Inferior parietal cortex (tissue), 1 donor: Measurements from ENCODE around the gene FGFBP3.
"Not testable (repeated sequence)": the region's sequence is repeated elsewhere in the genome, so short reads cannot be mapped to it uniquely, and the experiment has no call there.

Experiments used
- DNase-seq: peaks from one replicate; pipeline ENCODE4 v3.0.0-alpha.2; 2016; ENCODE audit errors: extremely low spot score

Gene FGFBP3

GRCh38 chr10:91901784-91902677, 7.3 kb downstream of the FGFBP3 start:
- no peak for DNase-seq

DNA sequence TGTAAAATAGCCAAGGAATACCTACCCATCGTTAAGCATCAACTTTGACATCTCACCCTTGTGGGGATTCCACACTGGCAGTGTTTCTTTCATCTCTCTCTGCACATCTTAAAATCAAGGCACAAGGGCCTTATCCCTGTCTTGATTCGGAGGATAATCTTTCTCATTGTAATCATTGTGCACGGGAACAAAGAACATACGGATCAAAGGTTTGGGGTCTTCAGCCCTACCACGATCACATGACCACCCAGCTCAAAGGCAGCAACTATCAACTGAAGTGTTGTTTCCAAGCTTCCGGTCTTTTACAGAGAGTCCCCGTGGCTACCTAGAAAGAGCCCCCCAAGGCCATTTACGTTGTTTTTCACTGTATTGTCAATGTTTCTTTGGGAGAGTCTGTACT, 11.9 kb downstream of the FGFBP3 start:
- DNase-seq, result no peak

DNA sequence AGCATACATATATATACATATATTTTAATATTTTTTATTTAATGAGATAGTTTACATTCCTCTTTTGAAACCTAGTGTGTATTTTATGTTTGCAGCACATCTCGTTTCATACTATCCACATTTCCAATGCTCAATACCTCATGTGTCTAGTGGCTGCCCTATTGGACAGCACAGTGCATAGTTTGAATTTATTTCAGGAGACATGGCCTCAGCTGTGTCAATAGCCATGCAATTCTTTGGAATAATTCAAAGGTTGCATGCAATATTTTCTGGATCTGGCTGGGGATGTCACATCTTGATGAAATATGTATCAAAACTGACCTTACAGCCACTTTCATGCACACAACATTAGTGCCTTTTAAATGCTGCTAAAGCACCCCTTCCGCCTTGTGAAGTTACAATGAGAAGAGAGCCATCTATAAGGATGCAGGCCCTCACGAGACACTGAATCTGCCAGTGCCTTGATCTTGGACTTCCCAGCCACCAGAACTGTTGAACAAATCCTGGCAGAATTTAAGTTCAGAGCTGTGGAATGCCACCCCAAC, 13.0 kb downstream of the FGFBP3 start:
- no peak for DNase-seq

- not testable (repeated sequence) for DNase-seq
Measured at GRCh38 chr10:91894261-91894685, 15.0 kb downstream of the FGFBP3 start.

DNA sequence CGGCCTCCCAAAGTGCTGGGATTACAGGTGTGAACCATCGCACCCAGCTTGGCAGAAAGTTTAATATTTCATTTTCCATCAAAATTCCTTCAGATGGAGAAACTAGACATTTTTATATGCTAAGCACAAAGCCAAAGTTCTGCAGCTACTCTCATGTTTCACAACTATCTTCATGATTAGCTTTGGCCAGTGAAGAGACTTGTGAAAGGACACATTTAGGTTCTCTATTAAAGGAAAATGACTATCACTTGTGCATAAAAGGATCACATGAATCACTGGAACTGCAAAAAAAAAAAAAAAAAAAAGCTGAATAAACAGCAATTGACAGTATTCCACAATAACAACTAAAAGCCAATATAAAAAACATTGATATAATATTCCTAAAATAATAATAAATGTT, 16.2 kb downstream of the FGFBP3 start:
- DNase-seq, result no peak

- no peak for DNase-seq
Measured at GRCh38 chr10:91891125-91892001, 17.9 kb downstream of the FGFBP3 start.

GRCh38 chr10:91887272-91888076, 21.8 kb downstream of the FGFBP3 start:
- DNase-seq, result no peak

- DNase-seq, result no peak
Measured at GRCh38 chr10:91886954-91887271, 22.4 kb downstream of the FGFBP3 start.

DNA sequence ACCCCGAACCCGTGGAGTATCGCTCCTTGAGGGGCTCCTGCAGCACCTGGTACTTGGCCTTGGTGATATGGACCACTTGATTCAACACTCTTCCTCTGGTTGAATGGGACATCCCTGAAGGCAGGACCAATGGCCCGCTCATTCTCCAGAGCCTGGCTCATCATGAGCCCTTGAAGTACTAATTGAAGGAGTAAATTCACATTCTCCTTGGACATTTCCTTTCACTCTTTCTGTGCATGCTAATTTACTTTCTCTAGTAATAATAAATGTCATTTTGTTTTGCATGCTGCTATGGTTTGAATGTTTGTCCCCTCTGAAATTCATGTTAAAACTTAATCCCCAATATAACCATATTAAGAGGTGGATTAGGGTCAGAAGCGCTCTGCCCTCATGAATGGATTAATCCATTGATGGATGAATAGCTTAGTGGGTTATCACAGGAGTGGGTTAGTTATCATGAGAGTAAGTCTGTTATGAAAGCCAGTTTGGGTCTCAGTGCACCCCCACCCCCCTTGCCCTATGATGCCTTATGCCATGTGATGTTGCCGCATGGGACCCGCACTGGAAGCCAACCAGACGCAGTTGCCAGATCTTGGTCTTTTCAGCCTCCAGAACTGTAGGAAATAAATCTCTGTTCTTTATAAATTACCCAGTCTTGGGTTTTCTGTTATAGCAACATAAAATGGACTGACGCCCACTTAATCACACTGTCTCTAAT, 23.8 kb downstream of the FGFBP3 start:
- no peak for DNase-seq

DNA sequence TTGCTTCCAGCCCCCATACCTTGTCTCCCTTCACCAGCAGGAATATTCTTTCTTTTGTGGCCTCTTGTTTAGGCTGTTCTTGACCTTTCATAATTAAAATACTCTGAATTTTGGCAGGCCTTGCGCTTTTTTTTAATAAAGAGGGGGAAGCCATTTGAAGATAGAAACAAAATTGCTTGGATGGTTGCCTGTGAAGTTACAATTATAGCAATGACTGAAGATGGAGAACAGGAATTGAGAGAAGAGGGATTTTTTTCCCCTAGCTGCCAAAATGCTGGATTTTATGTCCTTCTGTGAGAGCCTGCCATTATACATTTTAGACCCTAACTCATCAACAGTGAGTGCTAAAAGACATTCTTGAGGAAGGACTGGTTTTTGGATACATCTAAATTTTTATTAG, 24.8 kb downstream of the FGFBP3 start:
- DNase-seq, result no peak

- no peak for DNase-seq
Measured at GRCh38 chr10:91883549-91884444, 25.5 kb downstream of the FGFBP3 start.

DNA sequence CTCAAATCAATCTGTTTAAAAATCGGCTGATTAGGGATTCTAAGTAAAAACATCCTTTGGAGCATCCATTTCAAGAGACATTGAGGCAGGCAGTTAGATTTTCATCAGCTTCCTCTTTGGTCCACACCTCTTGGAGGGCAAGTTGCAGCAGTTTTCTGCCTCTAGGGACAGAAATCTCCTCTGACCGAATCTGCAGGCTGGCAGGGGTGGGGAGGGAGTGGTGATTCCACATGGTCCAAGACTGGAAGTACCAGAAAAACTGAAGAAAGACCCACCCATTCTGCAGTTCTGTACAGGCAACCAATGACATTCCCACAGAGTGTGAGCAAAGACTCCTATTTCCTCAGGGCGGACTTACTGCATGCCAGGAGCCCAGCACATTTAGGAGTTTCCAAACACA, 29.0 kb downstream of the FGFBP3 start:
- no peak for DNase-seq

DNA sequence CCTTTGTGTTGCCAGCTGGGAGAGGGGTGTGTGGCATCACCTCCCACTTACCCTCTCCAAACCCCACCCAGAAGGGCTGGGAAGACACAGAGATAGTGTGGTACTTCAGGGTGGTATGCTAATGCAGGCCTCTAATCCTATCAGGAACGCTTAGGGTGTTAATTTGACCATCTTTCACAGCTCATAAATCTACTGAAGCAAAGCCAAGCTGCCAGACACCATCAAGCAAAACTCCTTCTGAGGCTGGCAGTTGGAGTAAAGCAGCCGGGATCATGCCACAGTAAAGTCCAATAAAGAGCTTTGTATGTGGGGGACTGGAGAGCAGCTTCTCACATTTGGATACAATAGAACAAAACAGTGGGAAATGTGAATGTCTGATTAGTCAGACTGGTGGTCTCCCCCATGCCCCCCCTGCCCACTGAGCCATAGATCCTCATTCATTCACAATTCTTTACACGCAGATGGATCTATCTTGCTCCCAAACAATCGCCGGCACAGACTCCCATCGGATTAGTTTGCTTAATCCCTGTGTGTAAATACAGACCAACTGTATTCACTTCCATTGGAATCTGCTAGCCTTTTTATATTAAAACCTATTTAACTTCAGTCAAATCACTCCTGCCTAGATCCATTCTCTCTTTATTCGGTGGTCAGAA, 29.6 kb downstream of the FGFBP3 start:
- DNase-seq, result no peak

DNA sequence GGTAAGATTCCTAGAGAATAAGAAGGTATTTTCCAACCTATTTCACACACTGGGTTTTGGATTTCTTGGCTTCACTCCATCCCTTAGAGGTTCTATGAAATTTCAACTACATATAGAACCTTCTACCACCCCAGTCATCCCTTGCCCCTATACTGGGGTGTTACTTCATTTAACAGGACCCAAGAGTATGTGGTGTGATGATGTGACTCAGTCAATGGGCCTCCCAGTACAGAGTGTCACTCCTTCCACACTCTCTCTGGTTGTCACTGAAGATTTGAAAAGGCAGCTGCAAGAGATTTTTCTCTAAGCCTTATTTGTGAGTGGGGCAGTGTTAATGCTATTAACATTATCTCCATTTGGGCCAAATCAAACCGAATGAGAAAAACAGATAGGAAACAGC, 33.5 kb downstream of the FGFBP3 start:
- no peak for DNase-seq

DNA sequence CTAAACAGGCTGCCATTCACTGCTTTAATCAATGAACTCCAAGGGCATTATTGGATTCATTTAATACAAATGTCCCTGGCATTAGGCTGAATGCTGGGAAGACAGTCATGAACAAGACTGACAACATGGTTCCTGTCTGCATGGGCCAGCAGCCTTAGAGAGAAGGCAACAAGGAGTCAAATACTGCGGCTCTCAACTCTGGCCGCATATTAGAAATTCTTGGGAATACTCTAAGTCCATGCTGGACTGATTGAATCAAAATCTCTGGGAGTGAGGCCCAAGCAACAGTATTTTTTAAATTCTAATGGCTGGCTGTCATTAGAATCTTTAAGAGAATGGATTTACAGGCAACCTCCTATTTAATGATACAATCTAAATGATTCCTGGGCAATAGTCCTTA, 34.1 kb downstream of the FGFBP3 start:
- no peak for DNase-seq

GRCh38 chr10:91865562-91866081, 43.7 kb downstream of the FGFBP3 start:
- DNase-seq, result no peak

- no peak for DNase-seq
Measured at GRCh38 chr10:91864744-91865143, 44.5 kb downstream of the FGFBP3 start.

DNA sequence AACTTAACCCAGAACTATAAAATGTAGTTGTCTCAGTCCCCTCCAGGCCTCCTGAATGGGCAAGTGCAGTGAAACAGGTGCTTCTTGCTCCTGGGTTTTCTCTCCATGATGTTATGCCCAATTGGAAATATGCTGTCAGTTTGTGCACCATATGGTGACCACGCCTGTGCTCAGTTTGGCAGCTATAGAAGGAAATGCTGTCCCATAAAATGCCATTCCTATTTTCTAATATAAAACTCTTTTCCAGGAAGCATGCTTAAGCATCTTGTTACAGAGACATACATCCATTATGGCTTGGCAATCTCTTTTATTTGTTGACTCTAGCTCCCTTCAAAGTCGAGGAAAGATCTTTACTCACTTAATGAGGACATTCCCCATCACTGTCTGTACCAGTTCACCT, 45.2 kb downstream of the FGFBP3 start:
- no peak for DNase-seq

- DNase-seq, result no peak
Measured at GRCh38 chr10:91860885-91861284, 48.4 kb downstream of the FGFBP3 start.
